Peyer's patch (tissue), 4 donors: ENCODE measurements around the gene SNX6. TPM values are rescaled to one million over a fixed set of nuclear protein-coding genes. Genes with fewer than 3 reads are reported as not detected.
"Not testable (repeated sequence)": the region's sequence is repeated elsewhere in the genome, so short reads cannot be mapped to it uniquely, and the experiment has no call there.

Experiments used
- DNase-seq, 3 donors: peaks; one replicate each; pipeline ENCODE4 v3.0.0-alpha.2; 2017 to 2019
- H3K27ac ChIP-seq, 4 donors: fragments of 200-600 bp; sonication (generic); one replicate each; pipeline ENCODE4 v1.5.1; 2016 to 2019
- H3K27me3 ChIP-seq, 2 donors: fragments of 200-600 bp; sonication (generic); one replicate each; pipeline ENCODE4 v1.5.1; 2019
- H3K36me3 ChIP-seq, 3 donors: fragments of 200-600 bp; sonication (generic); one replicate each; pipeline ENCODE4 v1.5.1; 2016 to 2019
- H3K4me1 ChIP-seq, 4 donors: fragments of 200-600 bp; sonication (generic); one replicate each; pipeline ENCODE4 v1.5.1; 2016 to 2019
- H3K4me3 ChIP-seq, 4 donors: fragments of 200-600 bp; sonication (generic); 1 replicate in 3 of 4; 2 replicates in 1 of 4; pipeline ENCODE4 v1.5.1; 2016 to 2019; ENCODE audit warnings: mild to moderate bottlenecking in 1 of 4
- H3K9me3 ChIP-seq, 4 donors: fragments of 200-600 bp; sonication (generic); one replicate each; pipeline ENCODE4 v1.5.1; 2016 to 2019; ENCODE audit warnings: mild to moderate bottlenecking in 1 of 4
- CTCF ChIP-seq, 6 experiments: fragments of 450-650 bp in 4 of 6; fragments of 200-600 bp in 2 of 6; sonication (generic) in 1 of 6; IDR thresholded peaks; one replicate each; pipeline ENCODE4 v1.5.1; 2017 to 2019; ENCODE audit warnings: antibody characterized with exemption in 6 of 6, mild to moderate bottlenecking in 3 of 6, moderate library complexity in 1 of 6
- POLR2A ChIP-seq, 2 donors: fragments of 450-650 bp; IDR thresholded peaks; one replicate each; pipeline ENCODE4 v1.5.1; 2017; ENCODE audit warnings: antibody characterized with exemption in 2 of 2, mild to moderate bottlenecking in 2 of 2, moderate library complexity in 2 of 2
- total RNA-seq, 4 donors: library from RNA; depleted of rRNA; stranded (reverse); fragments of >200 nt; gene quantifications; one replicate each; pipeline ENCODE4 v1.1.0, GENCODE V29; 2016

Gene SNX6
- total RNA-seq, 4 donors from 2014 or later: 46.8 to 90.2 (median 64.9) TPM

- Histone ChIP-seq H3K27me3 (no peaks in the 10 kb centered on the region), H3K9me3 (no peaks in the 10 kb centered on the region), H3K27ac (peak overlapping the region in 1 of 4 donors; percentile 16), H3K4me3 (peak overlapping the region in 2 of 4 donors; percentile 69 to 91), H3K4me1 (peaks cover 0 to 25% (median 6%) of the 10 kb centered on the region in 4 donors), H3K36me3 (peaks cover 0 to 34% (median 0%) of the 10 kb centered on the region in 3 donors)
- DNase-seq: no peak
- TF ChIP-seq POLR2A (IDR thresholded peaks at IDR 0.05) (no peak), CTCF (IDR thresholded peaks at IDR 0.05) (no peak)
These were observed 92.3 kb downstream of the SNX6 start for GRCh38 chr14:34537677-34538009.

GRCh38 chr14:34536951-34537676, 92.8 kb downstream of the SNX6 start:
- H3K27ac ChIP-seq: peak overlapping the region in 1 of 4 donors; percentile 16
- H3K27me3 ChIP-seq: no peaks in the 10 kb centered on the region
- peaks cover 0 to 39% (median 0%) of the 10 kb centered on the region in 3 donors for H3K36me3 ChIP-seq
- H3K4me3 ChIP-seq: peak overlapping the region in 2 of 4 donors; percentile 69 to 91
- TF ChIP-seq POLR2A (IDR thresholded peaks at IDR 0.05) (no peak), CTCF (IDR thresholded peaks at IDR 0.05) (no peak)
- no peak for DNase-seq
- peaks cover 0 to 25% (median 6%) of the 10 kb centered on the region in 4 donors for H3K4me1 ChIP-seq
- H3K9me3 ChIP-seq: no peaks in the 10 kb centered on the region

GRCh38 chr14:34527591-34527990, 102.4 kb downstream of the SNX6 start:
- H3K27me3 ChIP-seq: no peaks in the 10 kb centered on the region
- no peak overlapping the region for H3K4me3 ChIP-seq
- no peaks in the 10 kb centered on the region for H3K9me3 ChIP-seq
- no peak overlapping the region for H3K27ac ChIP-seq
- no peaks in the 10 kb centered on the region for H3K4me1 ChIP-seq
- TF ChIP-seq POLR2A (IDR thresholded peaks at IDR 0.05) (no peak), CTCF (IDR thresholded peaks at IDR 0.05) (no peak)
- DNase-seq: no peak
- H3K36me3 ChIP-seq: peaks cover 0 to 98% (median 0%) of the 10 kb centered on the region in 3 donors

- H3K9me3 ChIP-seq, DNase-seq, H3K4me3 ChIP-seq, H3K27me3 ChIP-seq: not testable (repeated sequence)
- H3K27ac ChIP-seq: peak overlapping the region in 1 of 4 donors; percentile 28
- peaks cover 0 to 12% (median 0%) of the 10 kb centered on the region in 4 donors for H3K4me1 ChIP-seq
- H3K36me3 ChIP-seq: peaks cover 0 to 98% (median 0%) of the 10 kb centered on the region in 3 donors
These were observed 105.7 kb downstream of the SNX6 start for GRCh38 chr14:34524216-34524615.

GRCh38 chr14:34522496-34522895, 107.5 kb downstream of the SNX6 start:
- no peaks in the 10 kb centered on the region for H3K27me3 ChIP-seq
- no peak for DNase-seq
- H3K36me3 ChIP-seq: peaks cover 0 to 97% (median 0%) of the 10 kb centered on the region in 3 donors
- peaks cover 0 to 16% (median 0%) of the 10 kb centered on the region in 4 donors for H3K4me1 ChIP-seq
- no peak overlapping the region for H3K4me3 ChIP-seq
- no peaks in the 10 kb centered on the region for H3K9me3 ChIP-seq
- H3K27ac ChIP-seq: peak overlapping the region in 1 of 4 donors; percentile 18
- no peak for TF ChIP-seq CTCF (IDR thresholded peaks at IDR 0.05)
- no peak for TF ChIP-seq POLR2A (IDR thresholded peaks at IDR 0.05)

GRCh38 chr14:34521071-34521470, 108.9 kb downstream of the SNX6 start:
- not testable (repeated sequence) for H3K4me3 ChIP-seq, H3K27me3 ChIP-seq, H3K9me3 ChIP-seq
- H3K27ac ChIP-seq: peak overlapping the region in 2 of 4 donors; percentile 87 to 88
- peak in 2 of 3 donors; percentile 49 to 50 for DNase-seq
- peaks cover 0 to 85% (median 0%) of the 10 kb centered on the region in 3 donors for H3K36me3 ChIP-seq
- peaks cover 0 to 16% (median 0%) of the 10 kb centered on the region in 4 donors for H3K4me1 ChIP-seq
